Measurements from ENCODE around the gene TSPAN7.

GRCh38 chrX:38514016-38514854 is 47.1 kb upstream of the TSPAN7 start:
- TF ChIP-seq CTCF (IDR thresholded peaks at IDR 0.05) = no peak
- TF ChIP-seq POLR2A (IDR thresholded peaks at IDR 0.05) = no peak

All from suprapubic skin (tissue), 3 donors.